IPS-NIHi7 (cell line): ENCODE data around the gene SHISA2.
A peak's percentile ranks its signal among the peaks of the same experiment; 100 is the strongest.

ENCODE experiments used
- DNase-seq: peaks from one replicate; pipeline ENCODE4 v3.0.0; 2012; ENCODE audit warnings: mixed read lengths; ENCODE audit errors: extremely low spot score

Gene SHISA2

DNA sequence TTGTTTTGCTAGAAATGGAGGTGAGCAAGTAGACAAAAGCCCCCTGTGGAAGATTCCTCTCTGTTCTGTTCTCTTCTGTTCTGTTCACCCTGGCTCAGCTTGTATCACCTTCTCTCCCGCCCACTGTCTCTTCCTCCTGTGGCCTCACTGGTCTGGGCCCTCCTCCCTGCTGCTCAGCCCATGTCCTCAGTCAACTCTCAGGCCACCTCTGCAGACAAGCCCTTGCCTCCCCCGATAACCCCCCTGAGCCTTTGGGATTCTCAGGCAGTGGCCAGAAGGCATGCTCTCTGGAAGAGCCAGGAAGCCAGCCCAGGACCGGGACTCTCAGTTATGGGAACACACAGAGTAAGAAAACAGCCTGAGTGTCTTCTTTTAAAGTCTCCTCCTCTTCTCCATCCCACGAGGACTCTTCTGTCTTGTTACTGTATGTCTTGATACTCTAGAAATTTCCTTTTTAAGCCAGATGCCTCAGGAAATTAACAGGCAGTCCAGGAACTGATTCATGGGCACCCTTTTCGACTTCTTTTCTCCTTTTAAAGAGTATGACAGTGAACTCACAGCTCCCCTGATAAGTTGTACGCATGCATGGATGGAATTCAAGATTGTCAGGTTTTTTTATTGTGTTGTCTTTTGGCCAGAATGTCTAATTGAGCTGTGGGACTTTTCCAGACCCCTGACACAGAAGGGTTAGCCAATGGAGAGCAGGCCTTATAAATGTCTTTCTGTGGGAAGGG is 33.7 kb downstream of the SHISA2 start:
- DNase-seq: no peak

DNA sequence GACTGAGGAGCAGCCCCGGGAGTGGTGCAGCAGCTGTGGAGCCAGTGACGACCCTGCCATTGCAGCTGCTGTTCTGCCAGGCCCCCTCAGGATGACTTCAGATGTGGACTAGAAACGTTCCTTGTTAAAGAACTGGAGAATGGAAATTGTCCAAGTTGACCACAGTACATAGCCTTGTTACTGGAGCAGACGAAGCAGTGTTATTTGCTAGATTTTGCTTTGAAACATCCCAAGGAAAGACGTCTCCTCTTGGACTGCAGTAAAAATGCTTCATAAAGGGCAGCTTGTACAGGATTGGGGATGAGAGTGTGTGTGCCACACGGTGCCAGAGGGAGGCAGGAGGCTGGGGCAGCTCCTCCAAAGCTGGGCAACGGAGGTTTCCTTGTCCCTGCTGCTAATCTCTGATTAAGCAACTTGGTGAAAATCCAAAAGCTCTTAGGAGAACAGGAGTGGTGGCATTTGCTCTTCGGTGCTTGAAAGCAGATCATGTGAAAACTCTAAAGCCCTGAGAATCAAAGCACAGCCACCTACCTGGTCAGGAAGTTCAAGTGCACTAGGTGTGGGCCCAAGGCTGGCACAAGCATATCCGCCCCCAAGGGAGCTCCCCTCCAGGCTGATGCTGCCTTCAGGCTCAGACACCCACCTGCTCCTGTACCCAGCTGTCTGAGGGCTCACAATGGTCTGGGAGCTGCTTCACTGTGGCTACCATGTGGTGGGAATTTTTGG is 34.5 kb downstream of the SHISA2 start:
- DNase-seq: peak; percentile 5

DNA sequence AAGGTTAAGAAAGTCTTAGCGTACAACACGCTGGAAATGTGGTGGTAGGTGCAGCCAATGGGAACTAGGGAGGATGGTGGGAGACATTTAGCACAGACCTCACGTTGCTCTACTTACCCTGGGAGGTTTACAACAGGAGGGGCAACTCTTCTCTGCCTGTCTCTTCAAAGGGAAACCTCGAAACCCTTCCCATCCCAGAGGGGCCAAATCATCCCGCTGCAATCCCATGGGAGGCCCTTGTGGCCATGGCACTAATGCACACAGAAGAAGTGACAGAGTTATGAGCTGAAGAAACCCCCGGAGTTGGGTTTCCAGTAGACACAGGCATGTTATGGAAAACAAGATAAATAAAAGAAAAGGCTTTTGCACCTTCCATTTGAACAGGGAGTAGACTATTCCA is 35.6 kb downstream of the SHISA2 start:
- no peak for DNase-seq

DNA sequence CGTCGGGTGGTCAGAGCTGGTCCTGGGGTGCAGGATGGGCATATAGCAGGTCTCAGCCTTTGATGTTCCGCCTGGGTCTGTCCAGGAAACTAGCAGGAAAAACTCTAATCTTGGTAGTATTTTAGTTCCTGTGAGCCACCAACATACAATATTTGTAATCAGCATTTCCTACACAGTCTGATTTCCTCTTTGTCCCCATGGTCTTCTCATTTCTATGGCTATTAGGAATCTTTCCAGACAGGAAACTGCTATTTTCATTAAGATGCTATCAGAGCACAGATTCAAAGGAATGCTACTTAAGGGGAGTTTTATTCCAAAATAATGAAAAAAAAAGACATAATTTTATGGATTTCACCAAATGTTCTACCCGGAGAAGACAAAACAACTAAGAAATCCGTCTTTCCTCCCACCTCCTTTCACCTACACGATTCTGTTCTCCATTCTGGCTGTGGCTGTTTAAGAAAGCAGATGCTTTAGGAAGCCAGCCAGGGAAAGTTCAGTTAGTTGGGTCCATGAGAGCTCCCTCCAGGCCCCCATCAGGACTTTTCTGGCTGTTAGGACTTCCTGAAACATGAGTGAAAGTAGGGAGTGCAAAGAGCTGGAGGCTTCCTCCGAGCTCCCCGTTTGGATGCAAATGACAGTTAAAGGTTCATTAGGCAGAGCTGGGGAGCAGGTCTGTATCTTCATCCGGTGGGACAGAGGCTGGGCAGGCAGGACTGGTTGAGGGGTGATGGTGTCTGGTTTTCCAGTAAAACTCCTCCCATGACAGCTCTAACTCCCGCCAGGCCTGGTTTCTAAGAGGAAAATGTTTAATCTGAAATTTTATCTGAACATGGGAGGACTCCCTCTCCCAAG is 36.3 kb downstream of the SHISA2 start:
- no peak for DNase-seq

DNA sequence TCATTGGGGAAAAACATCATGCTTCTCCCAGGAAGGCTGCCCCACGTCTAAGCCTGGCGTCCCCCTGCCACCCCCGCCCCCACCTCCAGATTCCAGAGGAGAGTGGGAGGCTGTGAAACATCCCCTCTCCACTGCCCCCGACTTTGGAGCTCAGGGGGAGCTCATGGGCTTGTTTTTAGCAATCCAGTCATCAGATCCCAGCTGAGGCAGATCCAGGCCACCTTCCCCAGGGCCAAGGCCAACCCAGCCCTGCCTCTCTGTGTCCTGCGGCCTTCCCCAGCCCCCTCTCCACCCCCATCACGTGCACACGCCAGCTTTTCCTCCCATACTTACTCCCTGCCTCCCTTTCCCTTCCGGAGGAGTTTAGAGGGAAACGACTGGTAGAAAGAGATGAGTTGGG is 38.8 kb downstream of the SHISA2 start:
- DNase-seq: peak; percentile 8

DNA sequence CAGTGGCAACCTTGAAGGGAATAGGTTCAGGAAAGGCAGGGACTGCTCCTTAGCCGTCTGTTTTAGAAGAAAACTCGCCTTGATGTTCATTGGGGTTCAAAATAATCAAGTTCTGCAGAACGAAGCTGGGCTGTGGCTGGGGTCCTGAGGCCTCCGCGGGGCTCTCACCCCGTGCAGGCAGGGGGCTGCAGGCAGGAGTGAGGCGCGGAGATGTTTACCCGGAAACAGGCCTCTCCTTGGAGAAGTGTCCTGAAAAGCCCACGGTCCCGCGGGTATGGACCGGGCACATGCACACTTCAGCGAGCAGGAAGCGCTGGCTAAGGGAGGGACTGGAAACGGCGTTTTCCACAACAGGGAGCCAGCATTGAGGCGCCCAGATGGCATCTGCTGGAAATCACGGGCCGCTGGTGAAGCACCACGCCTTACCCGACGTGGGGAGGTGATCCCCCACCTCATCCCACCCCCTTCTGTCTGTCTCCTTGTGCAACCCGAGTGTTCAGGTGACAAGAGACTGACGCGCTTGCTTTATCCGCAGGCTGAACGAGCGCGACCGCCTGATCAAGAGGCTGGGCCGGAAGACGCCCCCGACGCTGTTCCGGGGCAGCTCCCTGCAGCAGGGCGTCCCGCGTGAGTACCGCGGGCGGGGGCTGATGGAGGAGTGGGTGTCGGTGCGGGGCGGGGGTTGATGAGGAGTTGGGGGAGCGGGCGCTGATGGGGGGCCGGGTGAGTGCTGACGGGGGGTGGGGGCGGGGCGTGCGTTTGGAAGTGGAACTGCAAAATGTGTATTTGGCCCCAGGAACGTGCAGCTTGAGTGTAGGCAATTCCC is 39.6 kb downstream of the SHISA2 start:
- DNase-seq: peak; percentile 11

DNA sequence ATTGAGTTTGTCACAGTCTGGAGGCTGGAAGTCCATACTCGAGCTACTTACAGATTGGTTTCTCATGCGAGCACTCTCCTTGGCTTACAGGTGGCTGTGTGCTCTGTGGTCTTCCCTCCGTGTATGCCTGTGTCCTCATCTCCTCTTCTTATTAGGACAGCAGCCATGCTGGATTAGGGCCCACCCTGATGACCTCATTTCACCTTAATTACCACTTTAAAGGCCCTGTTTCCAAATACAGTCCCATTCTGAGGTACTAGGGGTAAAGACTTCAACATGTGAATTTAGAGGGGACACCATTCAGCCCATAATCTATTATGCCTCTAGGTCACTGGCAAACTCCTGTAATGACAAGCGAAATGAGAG is 40.6 kb downstream of the SHISA2 start:
- no peak for DNase-seq

DNA sequence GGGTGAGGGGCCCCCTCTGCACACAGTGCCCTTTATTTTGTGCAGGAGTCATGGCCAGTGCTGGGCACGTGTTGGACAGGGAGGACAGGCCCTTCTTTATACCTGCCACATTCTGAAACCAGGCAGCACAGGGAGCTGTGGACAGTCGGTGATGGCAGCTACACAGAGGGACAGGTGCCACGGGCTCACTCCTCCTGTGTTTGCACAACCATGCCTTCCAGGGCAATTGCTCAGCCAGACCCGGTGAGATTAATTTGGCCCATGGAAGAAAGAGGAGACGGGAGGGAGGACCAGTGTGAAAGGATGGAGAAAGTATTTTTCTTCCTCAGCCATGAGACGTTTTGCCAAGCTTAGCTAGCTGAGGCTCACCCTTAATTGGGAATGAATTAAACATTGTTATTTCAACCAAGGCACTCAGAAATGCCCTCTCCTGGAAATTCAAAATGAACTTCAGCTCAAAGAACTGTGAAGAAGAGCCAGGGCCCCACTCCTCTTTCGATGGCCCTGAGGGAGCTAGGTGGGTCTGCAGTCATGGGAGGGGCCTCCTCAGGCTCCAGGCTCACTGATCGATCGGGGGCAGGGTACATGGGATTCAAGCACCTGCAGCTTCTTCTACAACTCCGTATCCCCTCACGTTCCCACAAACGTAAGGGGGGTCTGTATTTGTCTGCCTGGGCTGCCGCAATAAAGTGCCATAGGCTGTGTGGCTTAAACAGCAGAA is 41.2 kb downstream of the SHISA2 start:
- no peak for DNase-seq

DNA sequence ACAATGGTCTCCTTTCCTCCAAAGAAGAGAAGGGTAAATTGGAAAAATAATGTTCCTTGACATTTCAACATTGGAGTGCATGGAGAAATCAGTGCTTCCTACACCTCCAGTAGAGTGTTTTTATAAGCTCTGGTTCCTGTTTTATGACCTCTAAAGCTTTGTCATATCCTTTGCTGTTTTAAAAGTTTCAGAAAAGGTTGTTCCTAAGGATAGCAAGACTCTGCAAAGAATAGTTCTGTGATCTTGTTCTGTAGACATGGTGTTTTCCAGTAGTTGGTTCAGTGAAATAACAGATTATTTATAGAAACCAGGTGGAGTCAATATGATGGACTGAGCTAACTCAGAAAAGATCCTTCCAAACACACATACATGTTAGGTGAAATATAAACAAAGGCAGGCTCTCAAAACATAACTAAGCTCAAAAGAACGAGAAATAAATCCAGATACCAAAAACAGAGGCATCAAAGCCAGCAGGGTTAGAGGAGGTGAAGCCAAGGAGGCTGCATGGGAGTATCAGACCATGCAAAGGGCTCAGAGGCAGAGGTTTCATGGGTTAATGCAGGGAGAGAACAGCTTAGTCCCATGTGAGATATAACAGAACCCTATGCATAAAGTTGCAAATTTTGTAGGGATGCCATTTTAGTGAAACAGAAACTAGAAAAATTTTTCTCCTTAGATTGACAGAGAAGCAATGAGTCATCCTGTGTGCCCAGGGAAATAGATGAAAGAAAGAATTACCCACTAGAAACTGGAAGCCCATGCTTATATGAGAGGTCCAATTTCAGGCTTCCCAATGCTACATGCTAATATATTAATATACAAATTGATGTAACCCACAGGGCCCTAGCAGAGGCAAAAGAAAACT is 44.3 kb downstream of the SHISA2 start:
- DNase-seq: no peak
